HepG2 (cell line): ENCODE measurements around the gene ZNF524. TPM values are rescaled to one million over a fixed set of nuclear protein-coding genes. Genes with fewer than 3 reads are reported as not detected.

Source experiments
- ATAC-seq: fragments of 200-7000 bp; cut with Tn5 transposase; 3 replicates; pipeline ENCODE4 v1.9.1; 2020; ENCODE audit warnings: mild to moderate bottlenecking, moderate library complexity
- BruUV-seq: library from RNA; stranded (reverse); fragments of 400-500 nt; replicated peaks from 2 replicates; lab custom pipeline; 2021; lab: Mats Ljungman, UMichigan
- CTCF ChIA-PET: fragments of 300-600 bp; formaldehyde crosslinking; extraction: SDS; loops from one replicate; lab custom pipeline; 2021; ENCODE audit warnings: low total read pairs, inconsistent platforms, low intra/inter-chr PET ratio; lab: Yijun Ruan, JAX
- POLR2A ChIA-PET: fragments of 350-600 bp; sonication (Branson Sonifier 250); formaldehyde crosslinking; loops from one replicate; lab custom pipeline; 2020; ENCODE audit warnings: antibody characterized with exemption, inconsistent platforms; lab: Yijun Ruan, JAX
- DNase-seq: peaks from one replicate; pipeline ENCODE4 v3.0.0-alpha.2; 2015; ENCODE audit warnings: low spot score
- FAIRE-seq: peaks from 3 replicates; lab custom pipeline; 2011; peaks lifted over from hg19 to GRCh38; lab: Jason Lieb, UNC
- H2AFZ ChIP-seq: one replicate; pipeline ENCODE4 v1.6.1; 2011; ENCODE audit warnings: low read length, inconsistent platforms
- H3K27ac ChIP-seq: fragments of 300-600 bp; 3 replicates; pipeline ENCODE4 v1.8.0; 2011; ENCODE audit warnings: mixed run types, mild to moderate bottlenecking, mixed read lengths, low read length, inconsistent platforms; ENCODE audit not compliant: insufficient read depth; ENCODE audit errors: extremely low read length
- H3K27me3 ChIP-seq, 2 experiments: fragments of 200-600 bp in 1 of 2; 2 replicates in 1 of 2; 3 replicates in 1 of 2; pipeline versions ENCODE4 v1.6.0 to v1.8.0; 2011; ENCODE audit warnings: low read length in 2 of 2, mild to moderate bottlenecking in 2 of 2, moderate library complexity in 2 of 2, inconsistent platforms in 1 of 2; ENCODE audit not compliant: insufficient read depth in 2 of 2, control insufficient read depth in 1 of 2
- H3K36me3 ChIP-seq, 2 experiments: fragments of 200-600 bp in 1 of 2; replicated peaks in 1 of 2; 2 replicates in 1 of 2; 3 replicates in 1 of 2; pipeline versions ENCODE4 v1.5.1 to v1.8.0; 2011; ENCODE audit warnings: low read length in 2 of 2, inconsistent platforms in 1 of 2; ENCODE audit not compliant: insufficient read depth in 2 of 2, control insufficient read depth in 1 of 2
- H3K4me1 ChIP-seq: 2 replicates; pipeline ENCODE4 v1.5.1; 2012; ENCODE audit warnings: low read length, inconsistent platforms; ENCODE audit not compliant: insufficient read depth
- H3K4me2 ChIP-seq: 2 replicates; pipeline ENCODE4 v1.6.0; 2011; ENCODE audit warnings: low read depth, low read length, inconsistent platforms
- H3K4me3 ChIP-seq, 3 experiments: fragments of 200-600 bp in 1 of 3; sonication (generic), shearing (Covaris generic) in 1 of 3; replicated peaks in 1 of 3; 2 replicates each; pipeline ENCODE4 v1.5.1; 2011 to 2016; ENCODE audit warnings: low read length in 3 of 3, inconsistent platforms in 2 of 3, low read depth in 2 of 3, mild to moderate bottlenecking in 2 of 3, control low read depth in 1 of 3, mixed read lengths in 1 of 3; ENCODE audit not compliant: insufficient read depth in 1 of 3
- H3K79me2 ChIP-seq: one replicate; pipeline ENCODE4 v1.6.1; 2011; ENCODE audit warnings: low read length, inconsistent platforms; ENCODE audit not compliant: insufficient read depth
- H3K9ac ChIP-seq: 2 replicates; pipeline ENCODE4 v1.6.0; 2011; ENCODE audit warnings: mild to moderate bottlenecking, low read depth, low read length, inconsistent platforms; ENCODE audit not compliant: insufficient read depth
- H3K9me3 ChIP-seq: 2 replicates; pipeline ENCODE4 v1.5.1; 2012; ENCODE audit warnings: mild to moderate bottlenecking, low read length
- H4K20me1 ChIP-seq: 2 replicates; pipeline ENCODE4 v1.6.0; 2011; ENCODE audit warnings: inconsistent platforms, mild to moderate bottlenecking, low read length, moderate library complexity; ENCODE audit not compliant: insufficient read depth
- FOXK2 ChIP-seq: fragments of 450-650 bp; IDR thresholded peaks from 2 replicates; pipeline ENCODE4 v1.6.1; 2016
- HDAC1 ChIP-seq: sonication (generic); formaldehyde crosslinking; IDR thresholded peaks from 2 replicates; pipeline ENCODE4 v1.5.1; 2020; ENCODE audit warnings: mild to moderate bottlenecking, missing genetic modification reagents
- HIVEP1 ChIP-seq: sonication (generic); formaldehyde crosslinking; IDR thresholded peaks from 2 replicates; pipeline ENCODE4 v1.4.0; 2020; ENCODE audit warnings: mild to moderate bottlenecking, missing genetic modification reagents
- KLF15 ChIP-seq: sonication (generic); formaldehyde crosslinking; IDR thresholded peaks from 2 replicates; pipeline ENCODE4 v1.8.1; 2023; ENCODE audit warnings: borderline replicate concordance, mild to moderate bottlenecking, inconsistent platforms, missing genetic modification reagents, mixed read lengths
- MTA1 ChIP-seq: sonication (generic); formaldehyde crosslinking; IDR thresholded peaks from 2 replicates; pipeline ENCODE4 v1.4.0; 2020; ENCODE audit warnings: missing genetic modification reagents, mild to moderate bottlenecking, borderline replicate concordance
- NCOA2 ChIP-seq: sonication (generic); formaldehyde crosslinking; IDR thresholded peaks from 2 replicates; pipeline ENCODE4 v1.8.0; 2022; ENCODE audit warnings: inconsistent platforms
- NFE2L2 ChIP-seq: fragments of 150-350 bp; IDR thresholded peaks from 2 replicates; pipeline ENCODE4 v1.6.1; 2014; ENCODE audit warnings: low read length
- POLR2A ChIP-seq, 2 experiments: IDR thresholded peaks; 2 replicates each; pipeline ENCODE4 v1.6.1; 2011; ENCODE audit warnings: low read depth in 2 of 2, low read length in 2 of 2, mild to moderate bottlenecking in 1 of 2, moderate library complexity in 1 of 2; ENCODE audit not compliant: insufficient read depth in 1 of 2
- RFX3 ChIP-seq: IDR thresholded peaks from 2 replicates; pipeline ENCODE4 v1.6.1; 2016; ENCODE audit warnings: missing biosample characterization, missing genetic modification reagents
- STAT5B ChIP-seq: sonication (generic); formaldehyde crosslinking; IDR thresholded peaks from 2 replicates; pipeline ENCODE4 v1.4.0; 2020; ENCODE audit warnings: missing genetic modification reagents
- ZFP62 ChIP-seq: sonication (generic); formaldehyde crosslinking; IDR thresholded peaks from 2 replicates; pipeline ENCODE4 v1.4.0; 2020; ENCODE audit warnings: missing genetic modification reagents
- ZNF143 ChIP-seq: sonication (generic); formaldehyde crosslinking; IDR thresholded peaks from 2 replicates; pipeline ENCODE4 v1.4.0; 2020; ENCODE audit warnings: missing genetic modification reagents
- ZNF205 ChIP-seq: IDR thresholded peaks from 2 replicates; pipeline ENCODE4 v1.6.1; 2018; ENCODE audit warnings: missing biosample characterization, missing genetic modification reagents
- ZNF354B ChIP-seq: sonication (generic); formaldehyde crosslinking; IDR thresholded peaks from 2 replicates; pipeline ENCODE4 v1.8.0; 2022; ENCODE audit warnings: mild to moderate bottlenecking, missing genetic modification reagents
- ZNF382 ChIP-seq: sonication (generic); formaldehyde crosslinking; IDR thresholded peaks from 2 replicates; pipeline ENCODE4 v1.5.0; 2020; ENCODE audit warnings: missing genetic modification reagents, mild to moderate bottlenecking, borderline replicate concordance
- ZNF44 ChIP-seq: sonication (generic); formaldehyde crosslinking; IDR thresholded peaks from 2 replicates; pipeline ENCODE4 v1.5.1; 2020; ENCODE audit warnings: mild to moderate bottlenecking, missing genetic modification reagents
- ZNF441 ChIP-seq: sonication (generic); formaldehyde crosslinking; IDR thresholded peaks from 2 replicates; pipeline ENCODE4 v1.7.0; 2021; ENCODE audit warnings: missing genetic modification reagents, borderline replicate concordance
- ZNF709 ChIP-seq: sonication (generic); formaldehyde crosslinking; IDR thresholded peaks from 2 replicates; pipeline ENCODE4 v1.5.0; 2020; ENCODE audit warnings: mild to moderate bottlenecking, missing genetic modification reagents
- ZNF883 ChIP-seq: sonication (generic); formaldehyde crosslinking; IDR thresholded peaks from 2 replicates; pipeline ENCODE4 v1.5.1; 2020; ENCODE audit warnings: mild to moderate bottlenecking, missing genetic modification reagents; ENCODE audit errors: not compliant biosample characterization
- WGBS: methylation state at CpG from one replicate; pipeline ENCODE4 v1.1.6; 2017; ENCODE audit warnings: low lambda C conversion rate; 5-methylcytosine and 5-hydroxymethylcytosine counted together
- in situ Hi-C: cut with HindIII; loops from 2 replicates; pipeline ENCODE4 v1.10.0; 2017; ENCODE audit warnings: low pct_unique_long_range_greater_than_20kb; ENCODE audit not compliant: extremely low pct_ligation_motif_present
- intact Hi-C: fragments of 100-400 bp; cut with micrococcal nuclease; formaldehyde crosslinking; loops from one replicate; pipeline ENCODE4 v1.10.0; 2022; ENCODE audit not compliant: unreplicated experiment
- polyA plus RNA-seq, 8 experiments: library from polyadenylated mRNA; depleted of rRNA in 3 of 8; stranded (reverse) in 7 of 8; unstranded in 1 of 8; fragments of >200 nt; fragmentation: Illumina TruSeq in 4 of 8; extraction: Trizol in 4 of 8; gene quantifications; 2 replicates each; pipeline versions ENCODE4 v1.2.1 to v1.2.3, GENCODE V29; 2011 to 2016; ENCODE audit warnings: low read depth in 4 of 8, missing spikeins in 1 of 8, mixed read lengths in 1 of 8; ENCODE audit not compliant: insufficient read depth in 1 of 8
- total RNA-seq, 5 experiments: library from RNA; depleted of rRNA; stranded (reverse); fragments of >200 nt; fragmentation: Illumina TruSeq; extraction: Trizol; gene quantifications; 2 replicates each; pipeline ENCODE4 v1.2.3, GENCODE V29; 2016; ENCODE audit warnings: low read depth in 1 of 5
- TF ChIP-seq, protein P1 (sequence below): sonication (generic); formaldehyde crosslinking; IDR thresholded peaks from 2 replicates; pipeline ENCODE4 v1.5.0; 2020; ENCODE audit warnings: missing genetic modification reagents

Gene ZNF524
- total and polyA plus RNA-seq, 2 of the 13 experiments (the other 11 are each of a cell fraction or from before 2014, with no cell fraction given) = 3.2 to 4.6 TPM

GRCh38 chr19:55635856-55636440 is 35.9 kb downstream of the ZNF524 start:
- TF ChIP-seq RFX3 (CRISPR knock-in tag) (no peak), HIVEP1 (CRISPR knock-in tag) (no peak), STAT5B (CRISPR knock-in tag) (no peak), ZNF709 (CRISPR knock-in tag) (no peak)
- TF ChIP-seq, all 625 proteins: peak for 0
- peaks cover 23% of the 10 kb centered on the region for H3K79me2 ChIP-seq
- no peaks in the 10 kb centered on the region for H4K20me1 ChIP-seq
- ATAC-seq = no peak
- no peaks in the 10 kb centered on the region; a peak in 1 of 5 replicates for H3K27me3 ChIP-seq
- H3K4me3 ChIP-seq = peak overlapping the region; percentile 93 to 100 (median 94)
- no TSS peak for BruUV-seq
- DNase-seq = no peak
- intact Hi-C loops (loop anchor here (1.0 to 10.0 kb wide), 2 partner anchors 51 to 117 kb away; partner anchors contain the start of gene ZNF579), in situ Hi-C loops (no loop called here)
- no peak for FAIRE-seq
- H3K36me3 ChIP-seq = no peaks in the 10 kb centered on the region
- H3K27ac ChIP-seq = peak overlapping the region; percentile 86
- 37% methylated on average over 7 of the region's 7 CpGs for WGBS
- ChIA-PET POLR2A (interaction anchor here (2.3 to 3.3 kb wide), 2 partner anchors 11 to 19 kb away, joined by 12 to 15 read pairs; partner anchors contain the start of genes U2AF2 and ZNF784), CTCF (no interaction called here)
- H3K4me1 ChIP-seq = peaks cover 57% of the 10 kb centered on the region
- no peaks in the 10 kb centered on the region for H3K9me3 ChIP-seq
- H3K4me2 ChIP-seq = peak overlapping the region; percentile 98
- H2AFZ ChIP-seq = no peak overlapping the region
- peak overlapping the region; percentile 99 for H3K9ac ChIP-seq

GRCh38 chr19:55636723-55637122 is 36.6 kb downstream of the ZNF524 start:
- TF ChIP-seq MTA1 (CRISPR knock-in tag) (no peak), HDAC1 (CRISPR knock-in tag) (no peak), ZNF883 (CRISPR knock-in tag) (no peak), ZFP62 (no peak), ZNF382 (CRISPR knock-in tag) (no peak), ZNF354B (no peak), ZNF143 (CRISPR knock-in tag) (no peak), NFE2L2 (no peak), ZNF205 (CRISPR knock-in tag) (no peak), POLR2A (IDR thresholded peaks at IDR 0.05; ENCODE audit: insufficient read depth in 1 of 2, low read depth in 2 of 2, low read length in 2 of 2) (no peak), KLF15 (no peak), FOXK2 (no peak), ZNF441 (no peak), ZNF44 (CRISPR knock-in tag) (no peak), NCOA2 (CRISPR knock-in tag) (no peak)
- TF ChIP-seq, protein P1, sequence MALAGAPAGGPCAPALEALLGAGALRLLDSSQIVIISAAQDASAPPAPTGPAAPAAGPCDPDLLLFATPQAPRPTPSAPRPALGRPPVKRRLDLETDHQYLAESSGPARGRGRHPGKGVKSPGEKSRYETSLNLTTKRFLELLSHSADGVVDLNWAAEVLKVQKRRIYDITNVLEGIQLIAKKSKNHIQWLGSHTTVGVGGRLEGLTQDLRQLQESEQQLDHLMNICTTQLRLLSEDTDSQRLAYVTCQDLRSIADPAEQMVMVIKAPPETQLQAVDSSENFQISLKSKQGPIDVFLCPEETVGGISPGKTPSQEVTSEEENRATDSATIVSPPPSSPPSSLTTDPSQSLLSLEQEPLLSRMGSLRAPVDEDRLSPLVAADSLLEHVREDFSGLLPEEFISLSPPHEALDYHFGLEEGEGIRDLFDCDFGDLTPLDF = no peak
- H3K27me3 ChIP-seq = no peaks in the 10 kb centered on the region; a peak in 1 of 5 replicates
- no peak for FAIRE-seq
- no peaks in the 10 kb centered on the region for H3K36me3 ChIP-seq
- ChIA-PET CTCF (no interaction called here), POLR2A (interaction anchor here (0.8 to 3.3 kb wide), 3 partner anchors 12 to 37 kb away, joined by 4 to 15 read pairs (median 12); partner anchors contain the start of genes FIZ1, U2AF2 and ZNF784)
- no peak for DNase-seq
- H2AFZ ChIP-seq = no peak overlapping the region
- no peaks in the 10 kb centered on the region for H4K20me1 ChIP-seq
- H3K9me3 ChIP-seq = no peaks in the 10 kb centered on the region
- BruUV-seq = no TSS peak
- H3K4me1 ChIP-seq = peaks cover 55% of the 10 kb centered on the region
- intact Hi-C loops (loop anchor here (10.0 kb wide), 1 partner anchor 52 kb away; the partner anchor contains the start of gene ZNF579), in situ Hi-C loops (no loop called here)
- 91% methylated on average over 4 of the region's 4 CpGs for WGBS
- H3K79me2 ChIP-seq = peaks cover 27% of the 10 kb centered on the region
- no peak for ATAC-seq
- peak overlapping the region; percentile 98 for H3K4me2 ChIP-seq
- H3K4me3 ChIP-seq = peak overlapping the region in 1 of 3 experiments; percentile 28; a peak in 1 of 6 replicates
- no peak overlapping the region for H3K27ac ChIP-seq
- peak overlapping the region; percentile 99; the same call in 1 of the 2 replicates for H3K9ac ChIP-seq
